Measurements from ENCODE around the gene SLC39A3. TPM values are rescaled to one million over a fixed set of nuclear protein-coding genes. Genes with fewer than 3 reads are reported as not detected.

The SLC39A3 gene
- total and polyA plus RNA-seq, 2 donors (not counting 1 experiment from before 2014, with no cell fraction given) = 23.9 to 28.2 TPM

GRCh38 chr19:2728783-2729387, 10.9 kb downstream of the SLC39A3 start:
- Histone ChIP-seq H3K9ac (ENCODE audit: insufficient read depth, low read length) (no peak overlapping the region), H3K4me1 (ENCODE audit: control insufficient read depth, extremely low read depth, insufficient read depth, low read length) (no peaks in the 10 kb centered on the region), H3K27me3 (ENCODE audit: control insufficient read depth, insufficient read depth, low read length) (peaks cover 8% of the 10 kb centered on the region), H3K4me3 (replicated peaks in 1 of 4; ENCODE audit: control extremely low read depth in 1 of 4, insufficient read depth in 1 of 4, low read depth in 3 of 4, low read length in 4 of 4) (no peak overlapping the region), H2AFZ (ENCODE audit: low read length) (no peak overlapping the region), H3K79me2 (ENCODE audit: control insufficient read depth, insufficient read depth, low read length) (no peaks in the 10 kb centered on the region), H3K9me3 (ENCODE audit: control insufficient read depth, insufficient read depth, low read depth, low read length) (no peaks in the 10 kb centered on the region), H3K36me3 (ENCODE audit: control insufficient read depth, insufficient read depth, low read length) (no peaks in the 10 kb centered on the region), H3K27ac (ENCODE audit: insufficient read depth, low read length) (no peak overlapping the region), H4K20me1 (ENCODE audit: control insufficient read depth, extremely low read depth, insufficient read depth, low read length) (no peaks in the 10 kb centered on the region), H3K4me2 (ENCODE audit: extremely low read depth, insufficient read depth, low read length) (no peak overlapping the region)
- no peak for TF ChIP-seq EZH2 (IDR thresholded peaks at IDR 0.05; ENCODE audit: low read length, missing control alignments)
- TF ChIP-seq, protein P1, sequence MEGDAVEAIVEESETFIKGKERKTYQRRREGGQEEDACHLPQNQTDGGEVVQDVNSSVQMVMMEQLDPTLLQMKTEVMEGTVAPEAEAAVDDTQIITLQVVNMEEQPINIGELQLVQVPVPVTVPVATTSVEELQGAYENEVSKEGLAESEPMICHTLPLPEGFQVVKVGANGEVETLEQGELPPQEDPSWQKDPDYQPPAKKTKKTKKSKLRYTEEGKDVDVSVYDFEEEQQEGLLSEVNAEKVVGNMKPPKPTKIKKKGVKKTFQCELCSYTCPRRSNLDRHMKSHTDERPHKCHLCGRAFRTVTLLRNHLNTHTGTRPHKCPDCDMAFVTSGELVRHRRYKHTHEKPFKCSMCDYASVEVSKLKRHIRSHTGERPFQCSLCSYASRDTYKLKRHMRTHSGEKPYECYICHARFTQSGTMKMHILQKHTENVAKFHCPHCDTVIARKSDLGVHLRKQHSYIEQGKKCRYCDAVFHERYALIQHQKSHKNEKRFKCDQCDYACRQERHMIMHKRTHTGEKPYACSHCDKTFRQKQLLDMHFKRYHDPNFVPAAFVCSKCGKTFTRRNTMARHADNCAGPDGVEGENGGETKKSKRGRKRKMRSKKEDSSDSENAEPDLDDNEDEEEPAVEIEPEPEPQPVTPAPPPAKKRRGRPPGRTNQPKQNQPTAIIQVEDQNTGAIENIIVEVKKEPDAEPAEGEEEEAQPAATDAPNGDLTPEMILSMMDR (conservative IDR thresholded peaks at IDR 0.05 in 1 of 2, IDR thresholded peaks at IDR 0.05 in 1 of 2; ENCODE audit: low read depth in 1 of 2, low read length in 2 of 2) = no peak
- no peak for DNase-seq (ENCODE audit: low read depth in 2 of 2)

DNA sequence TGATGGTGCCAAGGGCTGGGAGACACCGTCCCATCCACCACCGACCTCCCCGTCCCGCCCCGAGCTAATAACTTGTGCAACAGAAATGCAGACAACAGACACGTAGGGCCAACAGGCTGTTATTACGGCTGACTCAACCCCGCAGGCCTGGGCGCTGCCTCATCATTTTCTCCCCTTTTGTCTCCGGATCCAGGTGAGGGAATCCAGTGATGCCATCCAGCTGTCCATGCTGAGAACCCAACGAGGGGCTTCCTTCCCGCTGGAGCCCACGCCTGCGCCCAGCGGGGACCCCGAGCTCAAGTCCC, 12.2 kb downstream of the SLC39A3 start:
- no peak overlapping the region for H3K27ac ChIP-seq (ENCODE audit: insufficient read depth, low read length)
- no peak overlapping the region for H3K9ac ChIP-seq (ENCODE audit: insufficient read depth, low read length)
- peaks cover 8% of the 10 kb centered on the region for H3K27me3 ChIP-seq (ENCODE audit: control insufficient read depth, insufficient read depth, low read length)
- no peak overlapping the region for H3K4me2 ChIP-seq (ENCODE audit: extremely low read depth, insufficient read depth, low read length)
- no peak overlapping the region for H3K4me3 ChIP-seq (replicated peaks in 1 of 4; ENCODE audit: control extremely low read depth in 1 of 4, insufficient read depth in 1 of 4, low read depth in 3 of 4, low read length in 4 of 4)
- H3K79me2 ChIP-seq (ENCODE audit: control insufficient read depth, insufficient read depth, low read length) = no peaks in the 10 kb centered on the region
- peaks cover 4% of the 10 kb centered on the region for H3K4me1 ChIP-seq (ENCODE audit: control insufficient read depth, extremely low read depth, insufficient read depth, low read length)
- H2AFZ ChIP-seq (ENCODE audit: low read length) = no peak overlapping the region
- H3K9me3 ChIP-seq (ENCODE audit: control insufficient read depth, insufficient read depth, low read depth, low read length) = no peaks in the 10 kb centered on the region
- no peaks in the 10 kb centered on the region for H3K36me3 ChIP-seq (ENCODE audit: control insufficient read depth, insufficient read depth, low read length)
- TF ChIP-seq EZH2 (IDR thresholded peaks at IDR 0.05; ENCODE audit: low read length, missing control alignments) = no peak
- TF ChIP-seq, protein P1 (conservative IDR thresholded peaks at IDR 0.05 in 1 of 2, IDR thresholded peaks at IDR 0.05 in 1 of 2; ENCODE audit: low read depth in 1 of 2, low read length in 2 of 2) = no peak
- DNase-seq (ENCODE audit: low read depth in 2 of 2) = no peak
- no peaks in the 10 kb centered on the region for H4K20me1 ChIP-seq (ENCODE audit: control insufficient read depth, extremely low read depth, insufficient read depth, low read length)

GRCh38 chr19:2726904-2727639, 12.7 kb downstream of the SLC39A3 start:
- no peak overlapping the region for H2AFZ ChIP-seq (ENCODE audit: low read length)
- H3K4me2 ChIP-seq (ENCODE audit: extremely low read depth, insufficient read depth, low read length) = no peak overlapping the region
- peak; percentile 55 for TF ChIP-seq EZH2 (IDR thresholded peaks at IDR 0.05; ENCODE audit: low read length, missing control alignments)
- TF ChIP-seq, protein P1 (conservative IDR thresholded peaks at IDR 0.05 in 1 of 2, IDR thresholded peaks at IDR 0.05 in 1 of 2; ENCODE audit: low read depth in 1 of 2, low read length in 2 of 2) = no peak
- no peaks in the 10 kb centered on the region for H3K36me3 ChIP-seq (ENCODE audit: control insufficient read depth, insufficient read depth, low read length)
- peaks cover 4% of the 10 kb centered on the region for H3K4me1 ChIP-seq (ENCODE audit: control insufficient read depth, extremely low read depth, insufficient read depth, low read length)
- DNase-seq (ENCODE audit: low read depth in 2 of 2) = no peak
- no peaks in the 10 kb centered on the region for H4K20me1 ChIP-seq (ENCODE audit: control insufficient read depth, extremely low read depth, insufficient read depth, low read length)
- no peaks in the 10 kb centered on the region for H3K9me3 ChIP-seq (ENCODE audit: control insufficient read depth, insufficient read depth, low read depth, low read length)
- H3K9ac ChIP-seq (ENCODE audit: insufficient read depth, low read length) = no peak overlapping the region
- H3K79me2 ChIP-seq (ENCODE audit: control insufficient read depth, insufficient read depth, low read length) = no peaks in the 10 kb centered on the region
- peaks cover 8% of the 10 kb centered on the region for H3K27me3 ChIP-seq (ENCODE audit: control insufficient read depth, insufficient read depth, low read length)
- H3K27ac ChIP-seq (ENCODE audit: insufficient read depth, low read length) = no peak overlapping the region
- H3K4me3 ChIP-seq (replicated peaks in 1 of 4; ENCODE audit: control extremely low read depth in 1 of 4, insufficient read depth in 1 of 4, low read depth in 3 of 4, low read length in 4 of 4) = no peak overlapping the region
